ENCODE measurements around the gene OVCA2.

Gene OVCA2

DNA sequence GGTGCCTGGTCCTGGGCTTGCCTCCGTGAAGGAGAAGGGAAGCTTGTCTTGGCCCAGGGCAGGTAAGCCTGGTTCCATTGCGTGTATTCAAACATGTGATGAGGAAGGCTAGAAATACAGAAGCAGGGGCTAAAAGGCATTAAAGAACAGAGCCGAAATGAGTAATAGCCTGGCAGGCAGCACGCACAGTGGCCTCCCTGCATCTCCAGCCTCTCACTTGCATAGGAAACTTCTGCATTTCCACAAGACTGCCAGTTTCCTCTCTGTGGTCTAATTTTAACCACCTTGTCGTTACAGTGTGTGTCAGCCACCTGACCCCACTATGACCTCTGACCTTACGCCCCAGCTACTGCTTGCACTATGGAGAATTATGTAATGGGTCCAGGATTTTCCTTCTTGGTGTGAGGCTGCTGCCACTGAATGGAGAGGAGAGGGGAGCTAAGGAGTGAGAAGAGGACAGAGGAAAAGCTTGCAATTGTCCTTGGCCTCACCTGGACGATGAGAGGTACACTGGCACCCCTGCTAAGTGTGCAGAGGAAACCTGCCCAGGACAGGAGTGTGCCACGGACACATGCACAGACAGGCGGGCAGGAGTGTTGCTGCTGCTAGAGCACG is 45.9 kb downstream of the OVCA2 start:
- ATAC-seq: peak; percentile 73 to 74

GRCh38 chr17:2089021-2089422 is 47.2 kb downstream of the OVCA2 start:
- ATAC-seq: peak; percentile 3 to 10

DNA sequence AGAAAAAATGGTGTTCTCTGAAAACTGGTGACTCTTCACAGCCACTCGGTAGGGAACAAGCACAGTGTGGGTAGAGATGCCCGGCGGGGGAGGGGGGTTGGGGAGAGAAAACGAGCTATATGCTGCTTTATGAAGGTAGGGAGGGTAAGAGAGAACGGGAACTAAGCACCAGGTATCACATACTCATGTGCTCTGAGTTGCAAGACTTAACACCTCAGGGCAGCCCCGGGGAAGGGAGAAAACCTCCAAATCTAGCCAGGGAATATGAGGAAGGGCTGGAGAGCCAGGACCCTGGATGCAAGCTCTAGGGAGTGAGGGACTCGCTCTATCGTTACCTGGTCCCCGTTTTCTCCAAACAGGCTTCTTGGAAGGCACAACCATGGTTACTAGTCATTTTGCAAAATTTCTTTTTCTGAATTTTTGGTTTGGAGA is 48.4 kb downstream of the OVCA2 start:
- ATAC-seq: no peak

DNA sequence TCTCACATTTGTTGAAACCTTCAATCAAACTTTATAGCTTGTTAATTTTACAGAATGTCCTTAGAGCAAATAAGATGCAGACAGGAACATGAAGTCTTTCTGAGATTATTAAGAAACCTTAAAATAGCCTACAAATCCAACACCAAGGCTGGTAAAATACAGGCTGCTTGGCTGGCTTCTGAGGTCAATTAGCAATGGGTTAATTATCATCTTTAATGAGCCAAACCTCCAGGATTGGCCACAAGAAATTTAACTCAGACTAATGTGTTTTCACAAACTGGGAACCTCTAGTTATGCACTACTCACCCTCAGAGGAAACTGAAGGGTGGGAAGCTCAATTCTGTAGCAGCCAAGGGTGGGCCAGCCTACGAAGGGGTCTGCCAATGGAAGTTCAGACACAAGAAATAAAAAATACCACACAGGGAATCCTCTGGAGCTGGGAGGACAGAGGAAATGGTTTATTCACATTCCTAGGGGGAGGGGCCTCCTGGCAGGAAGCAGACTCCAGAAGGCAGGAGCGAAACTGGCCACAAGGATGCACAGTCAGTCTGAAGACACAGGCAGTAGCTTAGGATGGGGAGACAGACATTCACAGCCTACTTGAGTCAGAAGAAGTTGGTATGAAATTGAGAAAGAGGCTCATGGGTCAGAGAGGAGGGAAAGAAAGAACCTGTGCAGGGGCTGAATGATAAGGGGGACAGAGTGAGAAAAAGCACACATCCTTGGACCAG is 49.1 kb downstream of the OVCA2 start:
- ATAC-seq: no peak

GRCh38 chr17:2092253-2092652 is 50.4 kb downstream of the OVCA2 start:
- no peak for ATAC-seq

All from activated CD4-positive, CD25-positive, alpha-beta regulatory T cell treated with anti-CD3 and anti-CD28 coated beads, Interleukin-2, amount 50 U/mL, for 24 hours (primary cell).